GM23248 (cell line): ENCODE results near the gene TTLL3. TPM values are rescaled to one million over a fixed set of nuclear protein-coding genes. Genes with fewer than 3 reads are reported as not detected.

Experiments used
- DNase-seq: peaks from one replicate; pipeline ENCODE4 v3.0.0-alpha.2; 2015
- H2AFZ ChIP-seq: fragments of 200-600 bp; sonication (generic); 2 replicates; pipeline ENCODE4 v1.6.1; 2016; ENCODE audit warnings: antibody characterized with exemption
- H3F3A ChIP-seq: fragments of 200-600 bp; sonication (generic); 2 replicates; pipeline ENCODE4 v1.6.1; 2016; ENCODE audit warnings: mild to moderate bottlenecking, antibody characterized with exemption, mixed run types; ENCODE audit not compliant: insufficient read depth
- H3K27ac ChIP-seq: fragments of 200-600 bp; sonication (generic); 2 replicates; pipeline ENCODE4 v1.5.1; 2016; ENCODE audit warnings: mild to moderate bottlenecking
- H3K27me3 ChIP-seq: fragments of 200-600 bp; sonication (generic); replicated peaks from 2 replicates; pipeline ENCODE4 v1.6.1; 2016; ENCODE audit warnings: mild to moderate bottlenecking; ENCODE audit not compliant: insufficient read depth
- H3K36me3 ChIP-seq: fragments of 200-600 bp; sonication (generic); 2 replicates; pipeline ENCODE4 v1.6.1; 2016; ENCODE audit warnings: low read depth, mild to moderate bottlenecking
- H3K4me1 ChIP-seq: fragments of 200-600 bp; sonication (generic); 2 replicates; pipeline ENCODE4 v1.6.1; 2016; ENCODE audit warnings: mild to moderate bottlenecking; ENCODE audit not compliant: insufficient read depth
- H3K4me2 ChIP-seq: fragments of 200-600 bp; sonication (generic); one replicate; pipeline ENCODE4 v1.6.1; 2016; ENCODE audit warnings: mild to moderate bottlenecking; ENCODE audit not compliant: unreplicated experiment
- H3K4me3 ChIP-seq: fragments of 200-600 bp; sonication (generic); 2 replicates; pipeline ENCODE4 v1.5.1; 2016; ENCODE audit warnings: mild to moderate bottlenecking
- H3K79me2 ChIP-seq: fragments of 200-600 bp; sonication (generic); 2 replicates; pipeline ENCODE4 v1.6.1; 2016; ENCODE audit warnings: mild to moderate bottlenecking; ENCODE audit not compliant: insufficient read depth
- H3K9ac ChIP-seq: fragments of 200-600 bp; sonication (generic); 2 replicates; pipeline ENCODE4 v1.6.1; 2016; ENCODE audit warnings: mild to moderate bottlenecking
- H3K9me2 ChIP-seq: fragments of 200-600 bp; sonication (generic); 2 replicates; pipeline ENCODE4 v1.6.1; 2016; ENCODE audit warnings: mixed run types, mild to moderate bottlenecking, moderate library complexity; ENCODE audit not compliant: insufficient read depth
- H3K9me3 ChIP-seq: fragments of 200-600 bp; sonication (generic); one replicate; pipeline ENCODE4 v1.6.1; 2017; ENCODE audit warnings: low read depth
- H4K20me1 ChIP-seq: fragments of 200-600 bp; sonication (generic); 2 replicates; pipeline ENCODE4 v1.6.0; 2016; ENCODE audit not compliant: insufficient read depth
- EZH2 ChIP-seq: fragments of 200-600 bp; sonication (generic); IDR thresholded peaks from 2 replicates; pipeline ENCODE4 v1.6.1; 2018; ENCODE audit warnings: antibody characterized with exemption, mild to moderate bottlenecking; ENCODE audit not compliant: insufficient read depth, poor library complexity, severe bottlenecking
- EZH2phosphoT487 ChIP-seq: fragments of 200-600 bp; sonication (generic); IDR thresholded peaks from 2 replicates; pipeline ENCODE4 v1.6.1; 2018; ENCODE audit warnings: antibody characterized with exemption, moderate library complexity, mild to moderate bottlenecking, low read depth; ENCODE audit not compliant: insufficient read depth
- WGBS, 2 experiments: methylation state at CpG; one replicate each; pipeline ENCODE4 v1.1.6; 2015 to 2017; ENCODE audit warnings: low lambda C conversion rate in 2 of 2, low coverage in 1 of 2; ENCODE audit errors: missing lambda C conversion rate in 2 of 2; 5-methylcytosine and 5-hydroxymethylcytosine counted together
- in situ Hi-C: fragments of 300-500 bp; cut with MboI; formaldehyde crosslinking; loops from 2 replicates; pipeline ENCODE4 v1.15.0; 2020
- polyA plus RNA-seq: library from polyadenylated mRNA; unstranded; fragments of >200 nt; fragmentation: Nextera tagmentation; extraction: Ambion mirVana; gene quantifications from 2 replicates; pipeline ENCODE4 v1.2.1, GENCODE V29; 2016
- total RNA-seq: library from RNA; depleted of rRNA; stranded (reverse); fragments of >200 nt; shearing (Covaris generic); gene quantifications from 2 replicates; pipeline ENCODE4 v1.2.3, GENCODE V29; 2014

Gene TTLL3
- total and polyA plus RNA-seq, 2 experiments from 2014 or later = 26.9 to 30.3 TPM

DNA sequence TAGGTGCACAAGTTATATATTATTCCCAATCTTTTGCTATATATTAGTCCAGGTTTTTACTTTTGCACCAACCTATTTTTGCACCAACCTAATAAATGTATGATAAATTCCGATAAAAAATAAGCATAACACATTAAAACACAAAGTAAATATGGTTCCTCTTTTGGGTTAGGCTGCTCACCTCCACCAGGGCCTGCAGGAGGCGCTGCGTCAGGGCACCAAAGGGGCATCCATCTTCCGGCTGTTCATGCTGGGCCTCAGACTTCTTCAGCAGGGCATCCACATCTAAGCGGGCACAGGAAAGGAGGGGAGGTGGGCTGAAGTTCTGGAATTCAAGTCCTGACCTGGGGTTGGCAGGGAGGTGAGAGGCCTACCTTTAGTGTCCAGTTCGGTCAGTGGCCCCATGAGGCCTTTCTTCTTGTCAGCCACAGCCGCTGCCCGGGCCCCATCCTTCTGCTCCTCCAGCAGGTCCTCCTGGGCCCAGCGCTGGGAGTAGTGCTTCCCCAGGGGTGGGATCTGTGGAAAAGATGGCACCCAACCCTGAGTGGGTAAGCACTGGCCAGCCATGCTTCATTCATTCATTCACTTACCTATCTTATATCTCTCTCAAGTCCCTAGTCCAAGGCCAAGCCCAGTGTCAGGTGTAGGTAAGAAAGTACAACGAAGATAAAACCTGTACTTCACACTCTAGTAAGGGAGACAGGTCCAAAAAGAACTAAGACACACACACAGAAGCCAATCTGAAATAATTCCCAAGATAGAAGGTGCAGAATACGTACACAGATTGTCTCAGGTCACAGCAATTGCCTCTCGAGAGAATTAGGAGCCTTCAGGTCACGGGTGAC lies 23.0 kb upstream of the TTLL3 start:
- in situ Hi-C loops = no loop called here
- peaks cover 38% of the 10 kb centered on the region for H3K36me3 ChIP-seq
- 91 to 92% methylated on average over 13 of the region's 13 CpGs for WGBS, 2 experiments

DNA sequence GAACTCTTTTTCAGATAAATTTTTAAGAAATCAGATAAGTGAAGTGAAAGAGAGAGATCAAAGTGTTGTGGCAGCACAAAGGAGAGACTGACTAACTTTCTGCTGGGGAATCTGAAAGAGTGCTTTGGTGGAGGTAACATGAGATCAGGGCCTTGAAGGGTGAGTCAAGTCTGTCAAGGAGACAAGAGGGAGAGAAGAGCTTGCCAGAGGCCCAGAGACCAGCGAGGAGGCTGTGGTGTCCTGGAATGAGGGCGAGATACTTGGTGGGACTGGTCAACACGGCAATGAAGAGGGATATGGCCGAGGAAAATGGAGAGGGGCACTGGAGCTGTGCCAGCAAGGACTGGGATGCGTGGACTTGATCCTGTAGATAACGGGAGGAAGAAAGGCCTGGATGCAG lies 22.3 kb upstream of the TTLL3 start:
- TF ChIP-seq EZH2phosphoT487 (no peak), EZH2 (no peak)
- Histone ChIP-seq H2AFZ (no peak overlapping the region), H3K4me1 (peaks cover 6% of the 10 kb centered on the region), H3K9me2 (no peaks in the 10 kb centered on the region), H4K20me1 (no peaks in the 10 kb centered on the region), H3K9ac (no peak overlapping the region), H3K27ac (no peak overlapping the region), H3K4me2 (no peak overlapping the region), H3K36me3 (peaks cover 31% of the 10 kb centered on the region), H3K79me2 (peaks cover 29% of the 10 kb centered on the region), H3F3A (no peaks in the 10 kb centered on the region; the same call in 1 of the 2 replicates), H3K27me3 (no peaks in the 10 kb centered on the region), H3K9me3 (no peaks in the 10 kb centered on the region), H3K4me3 (no peak overlapping the region)
- in situ Hi-C loops = no loop called here
- DNase-seq = no peak
- WGBS, 2 experiments = 68 to 72% methylated on average over 6 of the region's 6 CpGs

More for the DNA sequence above, 23.0 kb upstream of the TTLL3 start:
- peak; percentile 31 for DNase-seq
- Histone ChIP-seq H3K4me3 (no peak overlapping the region), H2AFZ (no peak overlapping the region), H3K9me3 (no peaks in the 10 kb centered on the region), H3F3A (no peaks in the 10 kb centered on the region; the same call in 1 of the 2 replicates), H3K27me3 (no peaks in the 10 kb centered on the region), H3K27ac (no peak overlapping the region), H3K79me2 (peaks cover 27% of the 10 kb centered on the region), H4K20me1 (no peaks in the 10 kb centered on the region), H3K9ac (no peak overlapping the region), H3K9me2 (no peaks in the 10 kb centered on the region), H3K4me1 (peaks cover 6% of the 10 kb centered on the region), H3K4me2 (no peak overlapping the region)
- no peak for TF ChIP-seq EZH2

DNA sequence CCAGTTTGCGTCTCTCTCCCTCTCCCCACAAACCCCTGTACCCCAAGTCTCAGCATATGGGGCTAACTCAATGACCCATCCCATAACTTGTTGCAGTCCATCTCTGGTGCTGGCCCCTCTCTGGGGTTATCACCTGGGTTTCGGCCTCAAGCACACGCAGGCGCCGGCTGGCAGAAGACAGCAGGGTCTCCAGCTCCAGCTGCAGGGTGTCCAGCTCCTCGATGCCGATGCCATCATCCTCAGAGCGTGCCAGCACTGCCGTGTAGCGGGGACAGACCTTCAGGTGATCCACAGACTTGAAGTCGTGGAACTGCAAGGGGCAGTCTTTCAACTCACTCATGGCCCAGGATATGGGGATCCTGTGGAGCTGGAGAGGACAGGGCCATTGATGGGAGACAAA lies 18.9 kb upstream of the TTLL3 start:
- Histone ChIP-seq H3K9me2 (no peaks in the 10 kb centered on the region), H4K20me1 (no peaks in the 10 kb centered on the region), H3K4me1 (peaks cover 13% of the 10 kb centered on the region), H3K9ac (peak overlapping the region; percentile 99; the same call in 1 of the 2 replicates), H3K27me3 (no peaks in the 10 kb centered on the region), H3K79me2 (peaks cover 61% of the 10 kb centered on the region), H3K4me2 (peak overlapping the region; percentile 97), H3K9me3 (no peaks in the 10 kb centered on the region), H3F3A (peaks cover 5% of the 10 kb centered on the region), H3K4me3 (peak overlapping the region; percentile 99), H3K36me3 (peaks cover 21% of the 10 kb centered on the region), H2AFZ (no peak overlapping the region), H3K27ac (no peak overlapping the region)
- 94% methylated on average over 11 of the region's 11 CpGs for WGBS, 2 experiments
- no peak for DNase-seq
- in situ Hi-C loops = no loop called here
- no peak for TF ChIP-seq EZH2
- no peak for TF ChIP-seq EZH2phosphoT487

DNA sequence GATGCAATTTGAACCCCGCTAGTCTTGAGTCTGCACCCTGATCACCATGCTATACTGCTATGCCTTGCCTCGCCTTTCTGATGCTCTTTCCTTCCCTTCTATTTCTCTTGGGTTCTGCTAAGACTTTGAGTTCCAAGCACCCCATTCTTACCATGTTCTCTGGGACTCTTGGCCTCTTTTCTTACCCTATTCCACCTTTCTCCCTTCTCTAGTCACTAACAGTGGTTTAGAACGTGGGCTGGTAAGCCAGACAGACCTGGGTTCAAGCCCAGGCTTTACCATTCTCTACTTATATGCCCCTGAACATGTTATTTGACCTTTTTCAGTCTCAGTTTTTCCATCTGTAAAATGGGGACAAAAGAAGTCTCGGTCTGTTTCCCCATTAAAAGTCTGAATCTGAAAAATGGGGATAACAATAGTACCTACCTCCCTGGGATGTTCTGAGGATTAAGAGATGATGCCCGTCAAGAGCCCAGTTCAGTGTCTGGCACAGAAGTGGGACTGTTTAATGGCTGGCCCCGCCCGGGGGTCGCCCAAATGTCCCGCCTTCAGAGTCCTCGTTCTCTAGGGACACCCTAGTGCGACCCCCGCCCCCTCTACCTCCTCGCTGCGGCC lies 18.2 kb upstream of the TTLL3 start:
- Histone ChIP-seq H3K27ac (peak overlapping the region; percentile 90), H3K27me3 (no peaks in the 10 kb centered on the region), H3K4me1 (peaks cover 13% of the 10 kb centered on the region), H3K4me2 (peak overlapping the region; percentile 97), H3F3A (peaks cover 5% of the 10 kb centered on the region), H4K20me1 (no peaks in the 10 kb centered on the region), H3K36me3 (peaks cover 13% of the 10 kb centered on the region), H3K4me3 (peak overlapping the region; percentile 99), H3K79me2 (peaks cover 69% of the 10 kb centered on the region), H3K9ac (peak overlapping the region; percentile 99), H3K9me3 (no peaks in the 10 kb centered on the region), H3K9me2 (no peaks in the 10 kb centered on the region), H2AFZ (peak overlapping the region; percentile 79)
- TF ChIP-seq EZH2phosphoT487 = no peak
- no peak for TF ChIP-seq EZH2
- in situ Hi-C loops = no loop called here
- WGBS, 2 experiments = 15 to 19% methylated on average over 11 to 14 of the region's 14 CpGs
- no peak for DNase-seq
